HepG2 (cell line): ENCODE data around the gene RPL37. TPM values are rescaled to one million over a fixed set of nuclear protein-coding genes. Genes with fewer than 3 reads are reported as not detected.

ENCODE experiments used
- BCL6 ChIP-seq: IDR thresholded peaks from 2 replicates; pipeline ENCODE4 v1.6.1; 2016; ENCODE audit warnings: missing genetic modification reagents, missing compliant biosample characterization
- MAF1 ChIP-seq: sonication (generic); formaldehyde crosslinking; IDR thresholded peaks from 2 replicates; pipeline ENCODE4 v1.5.0; 2020; ENCODE audit warnings: missing genetic modification reagents, borderline replicate concordance
- MYC ChIP-seq: sonication (generic); formaldehyde crosslinking; IDR thresholded peaks from 2 replicates; pipeline ENCODE4 v1.9.0; 2021; ENCODE audit warnings: missing genetic modification reagents, borderline replicate concordance
- PRMT3 ChIP-seq: sonication (generic); formaldehyde crosslinking; IDR thresholded peaks from 2 replicates; pipeline ENCODE4 v1.8.1; 2022; ENCODE audit warnings: low read depth, mild to moderate bottlenecking, moderate library complexity, missing genetic modification reagents, borderline replicate concordance
- RELA ChIP-seq: sonication (generic); formaldehyde crosslinking; IDR thresholded peaks from 2 replicates; pipeline ENCODE4 v1.4.0; 2020; ENCODE audit warnings: missing genetic modification reagents
- SUZ12 ChIP-seq: fragments of 150-350 bp; IDR thresholded peaks from 2 replicates; pipeline ENCODE4 v1.6.1; 2014; ENCODE audit warnings: low read depth, low read length
- ZC3H13 ChIP-seq: sonication (generic); formaldehyde crosslinking; IDR thresholded peaks from 2 replicates; pipeline ENCODE4 v1.8.1; 2023; ENCODE audit warnings: mild to moderate bottlenecking, missing genetic modification reagents, moderate library complexity
- ZNF335 ChIP-seq: sonication (generic); formaldehyde crosslinking; IDR thresholded peaks from 2 replicates; pipeline ENCODE4 v1.4.0; 2020; ENCODE audit warnings: missing genetic modification reagents
- ZNF382 ChIP-seq: sonication (generic); formaldehyde crosslinking; IDR thresholded peaks from 2 replicates; pipeline ENCODE4 v1.5.0; 2020; ENCODE audit warnings: missing genetic modification reagents, mild to moderate bottlenecking, borderline replicate concordance
- ZNF629 ChIP-seq: sonication (generic); formaldehyde crosslinking; conservative IDR thresholded peaks from 2 replicates; pipeline ENCODE4 v1.5.0; 2020; ENCODE audit warnings: missing genetic modification reagents
- ZNF720 ChIP-seq: sonication (generic); formaldehyde crosslinking; IDR thresholded peaks from 2 replicates; pipeline ENCODE4 v1.4.0; 2020; ENCODE audit warnings: missing genetic modification reagents
- ZSCAN29 ChIP-seq: sonication (generic); formaldehyde crosslinking; conservative IDR thresholded peaks from 2 replicates; pipeline ENCODE4 v1.4.0; 2020; ENCODE audit warnings: mild to moderate bottlenecking, missing genetic modification reagents
- polyA plus RNA-seq, 8 experiments: library from polyadenylated mRNA; depleted of rRNA in 3 of 8; stranded (reverse) in 7 of 8; unstranded in 1 of 8; fragments of >200 nt; fragmentation: Illumina TruSeq in 4 of 8; extraction: Trizol in 4 of 8; gene quantifications; 2 replicates each; pipeline versions ENCODE4 v1.2.1 to v1.2.3, GENCODE V29; 2011 to 2016; ENCODE audit warnings: low read depth in 4 of 8, missing spikeins in 1 of 8, mixed read lengths in 1 of 8; ENCODE audit not compliant: insufficient read depth in 1 of 8
- total RNA-seq, 5 experiments: library from RNA; depleted of rRNA; stranded (reverse); fragments of >200 nt; fragmentation: Illumina TruSeq; extraction: Trizol; gene quantifications; 2 replicates each; pipeline ENCODE4 v1.2.3, GENCODE V29; 2016; ENCODE audit warnings: low read depth in 1 of 5
- TF ChIP-seq, protein P1 (sequence below): sonication (generic); formaldehyde crosslinking; IDR thresholded peaks from 2 replicates; pipeline ENCODE4 v1.5.0; 2020; ENCODE audit warnings: mild to moderate bottlenecking, missing genetic modification reagents, borderline replicate concordance
- TF ChIP-seq, protein P2 (sequence below): sonication (generic); formaldehyde crosslinking; IDR thresholded peaks from 2 replicates; pipeline ENCODE4 v1.4.0; 2020; ENCODE audit warnings: low read depth, mild to moderate bottlenecking, missing genetic modification reagents
- TF ChIP-seq, protein P3 (sequence below): sonication (generic); formaldehyde crosslinking; IDR thresholded peaks from 2 replicates; pipeline ENCODE4 v1.4.0; 2020; ENCODE audit warnings: missing genetic modification reagents

RPL37 gene
- total and polyA plus RNA-seq, 2 of the 13 experiments (the other 11 are each of a cell fraction or from before 2014, with no cell fraction given): 1,981 to 3,367 TPM

DNA sequence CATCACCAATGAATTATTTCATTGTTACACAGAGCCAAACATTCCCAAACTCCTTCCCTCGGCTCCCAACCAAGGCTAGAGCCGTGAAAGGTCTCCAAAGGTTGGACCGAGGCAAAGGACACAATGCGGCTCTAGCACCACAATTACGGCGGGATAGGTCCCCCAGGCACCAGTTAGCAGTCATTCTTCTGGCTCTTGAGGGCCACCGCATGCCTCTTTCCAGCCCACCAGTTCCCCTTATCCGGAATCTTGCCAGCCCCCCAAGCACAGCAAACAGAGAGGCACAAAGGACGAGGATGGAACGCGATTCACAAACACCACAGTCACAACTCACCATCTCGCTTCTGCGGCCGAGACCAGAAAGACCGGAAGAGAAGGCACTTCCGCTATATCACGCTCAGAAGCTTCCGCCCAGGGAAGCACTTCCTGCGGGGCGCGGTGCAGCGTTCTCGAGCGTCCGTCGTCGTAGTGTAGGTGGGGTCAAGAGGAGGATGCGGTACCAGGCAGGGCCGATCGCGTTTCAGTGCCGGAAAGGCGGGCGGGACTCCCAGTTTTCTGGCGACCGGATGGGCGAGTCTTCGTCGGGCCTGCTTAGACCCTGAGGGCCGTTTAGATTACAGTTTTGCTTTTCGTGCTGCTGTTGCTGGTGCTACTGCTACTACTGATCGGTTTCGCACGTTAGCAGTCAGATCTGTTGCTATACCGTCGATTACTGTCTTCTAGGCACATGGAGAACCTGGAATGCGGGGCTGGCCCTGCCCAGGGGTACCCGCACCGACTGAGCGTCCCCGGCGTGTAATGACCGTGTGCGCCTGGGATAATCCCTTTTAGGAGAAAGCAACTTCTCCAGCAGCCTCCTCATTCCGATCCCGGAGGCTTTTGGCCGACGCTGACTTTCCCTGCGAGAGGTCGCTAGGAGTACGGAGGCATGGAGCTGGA lies at the start of gene RPL37 (continued):
- TF ChIP-seq, protein P1, sequence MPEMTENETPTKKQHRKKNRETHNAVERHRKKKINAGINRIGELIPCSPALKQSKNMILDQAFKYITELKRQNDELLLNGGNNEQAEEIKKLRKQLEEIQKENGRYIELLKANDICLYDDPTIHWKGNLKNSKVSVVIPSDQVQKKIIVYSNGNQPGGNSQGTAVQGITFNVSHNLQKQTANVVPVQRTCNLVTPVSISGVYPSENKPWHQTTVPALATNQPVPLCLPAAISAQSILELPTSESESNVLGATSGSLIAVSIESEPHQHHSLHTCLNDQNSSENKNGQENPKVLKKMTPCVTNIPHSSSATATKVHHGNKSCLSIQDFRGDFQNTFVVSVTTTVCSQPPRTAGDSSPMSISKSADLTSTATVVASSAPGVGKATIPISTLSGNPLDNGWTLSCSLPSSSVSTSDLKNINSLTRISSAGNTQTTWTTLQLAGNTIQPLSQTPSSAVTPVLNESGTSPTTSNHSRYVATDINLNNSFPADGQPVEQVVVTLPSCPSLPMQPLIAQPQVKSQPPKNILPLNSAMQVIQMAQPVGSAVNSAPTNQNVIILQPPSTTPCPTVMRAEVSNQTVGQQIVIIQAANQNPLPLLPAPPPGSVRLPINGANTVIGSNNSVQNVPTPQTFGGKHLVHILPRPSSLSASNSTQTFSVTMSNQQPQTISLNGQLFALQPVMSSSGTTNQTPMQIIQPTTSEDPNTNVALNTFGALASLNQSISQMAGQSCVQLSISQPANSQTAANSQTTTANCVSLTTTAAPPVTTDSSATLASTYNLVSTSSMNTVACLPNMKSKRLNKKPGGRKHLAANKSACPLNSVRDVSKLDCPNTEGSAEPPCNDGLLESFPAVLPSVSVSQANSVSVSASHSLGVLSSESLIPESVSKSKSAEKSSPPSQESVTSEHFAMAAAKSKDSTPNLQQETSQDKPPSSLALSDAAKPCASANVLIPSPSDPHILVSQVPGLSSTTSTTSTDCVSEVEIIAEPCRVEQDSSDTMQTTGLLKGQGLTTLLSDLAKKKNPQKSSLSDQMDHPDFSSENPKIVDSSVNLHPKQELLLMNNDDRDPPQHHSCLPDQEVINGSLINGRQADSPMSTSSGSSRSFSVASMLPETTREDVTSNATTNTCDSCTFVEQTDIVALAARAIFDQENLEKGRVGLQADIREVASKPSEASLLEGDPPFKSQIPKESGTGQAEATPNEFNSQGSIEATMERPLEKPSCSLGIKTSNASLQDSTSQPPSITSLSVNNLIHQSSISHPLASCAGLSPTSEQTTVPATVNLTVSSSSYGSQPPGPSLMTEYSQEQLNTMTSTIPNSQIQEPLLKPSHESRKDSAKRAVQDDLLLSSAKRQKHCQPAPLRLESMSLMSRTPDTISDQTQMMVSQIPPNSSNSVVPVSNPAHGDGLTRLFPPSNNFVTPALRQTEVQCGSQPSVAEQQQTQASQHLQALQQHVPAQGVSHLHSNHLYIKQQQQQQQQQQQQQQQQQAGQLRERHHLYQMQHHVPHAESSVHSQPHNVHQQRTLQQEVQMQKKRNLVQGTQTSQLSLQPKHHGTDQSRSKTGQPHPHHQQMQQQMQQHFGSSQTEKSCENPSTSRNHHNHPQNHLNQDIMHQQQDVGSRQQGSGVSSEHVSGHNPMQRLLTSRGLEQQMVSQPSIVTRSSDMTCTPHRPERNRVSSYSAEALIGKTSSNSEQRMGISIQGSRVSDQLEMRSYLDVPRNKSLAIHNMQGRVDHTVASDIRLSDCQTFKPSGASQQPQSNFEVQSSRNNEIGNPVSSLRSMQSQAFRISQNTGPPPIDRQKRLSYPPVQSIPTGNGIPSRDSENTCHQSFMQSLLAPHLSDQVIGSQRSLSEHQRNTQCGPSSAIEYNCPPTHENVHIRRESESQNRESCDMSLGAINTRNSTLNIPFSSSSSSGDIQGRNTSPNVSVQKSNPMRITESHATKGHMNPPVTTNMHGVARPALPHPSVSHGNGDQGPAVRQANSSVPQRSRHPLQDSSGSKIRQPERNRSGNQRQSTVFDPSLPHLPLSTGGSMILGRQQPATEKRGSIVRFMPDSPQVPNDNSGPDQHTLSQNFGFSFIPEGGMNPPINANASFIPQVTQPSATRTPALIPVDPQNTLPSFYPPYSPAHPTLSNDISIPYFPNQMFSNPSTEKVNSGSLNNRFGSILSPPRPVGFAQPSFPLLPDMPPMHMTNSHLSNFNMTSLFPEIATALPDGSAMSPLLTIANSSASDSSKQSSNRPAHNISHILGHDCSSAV (CRISPR knock-in tag): no peak
- TF ChIP-seq ZNF629 (peak; percentile 4; the same call in 1 of the 2 replicates), ZC3H13 (CRISPR knock-in tag) (peak; percentile 24), SUZ12 (0 out of 2 replicates have a peak, but pooled peaks have one; percentile 25), ZNF382 (CRISPR knock-in tag) (no peak), ZNF720 (CRISPR knock-in tag) (no peak), ZSCAN29 (CRISPR knock-in tag) (no peak; the same call in 1 of the 2 replicates), ZNF335 (CRISPR knock-in tag) (peak; percentile 94; the same call in 1 of the 2 replicates), BCL6 (CRISPR knock-in tag) (peak; percentile 71), MYC (peak; percentile 95), MAF1 (CRISPR knock-in tag) (0 out of 2 replicates have a peak, but pooled peaks have one; percentile 75), PRMT3 (CRISPR knock-in tag) (no peak; the same call in 1 of the 2 replicates), RELA (CRISPR knock-in tag) (no peak; the same call in 1 of the 2 replicates)
- TF ChIP-seq, protein P2, sequence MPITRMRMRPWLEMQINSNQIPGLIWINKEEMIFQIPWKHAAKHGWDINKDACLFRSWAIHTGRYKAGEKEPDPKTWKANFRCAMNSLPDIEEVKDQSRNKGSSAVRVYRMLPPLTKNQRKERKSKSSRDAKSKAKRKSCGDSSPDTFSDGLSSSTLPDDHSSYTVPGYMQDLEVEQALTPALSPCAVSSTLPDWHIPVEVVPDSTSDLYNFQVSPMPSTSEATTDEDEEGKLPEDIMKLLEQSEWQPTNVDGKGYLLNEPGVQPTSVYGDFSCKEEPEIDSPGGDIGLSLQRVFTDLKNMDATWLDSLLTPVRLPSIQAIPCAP (CRISPR knock-in tag): no peak; the same call in 1 of the 2 replicates
- TF ChIP-seq, protein P3, sequence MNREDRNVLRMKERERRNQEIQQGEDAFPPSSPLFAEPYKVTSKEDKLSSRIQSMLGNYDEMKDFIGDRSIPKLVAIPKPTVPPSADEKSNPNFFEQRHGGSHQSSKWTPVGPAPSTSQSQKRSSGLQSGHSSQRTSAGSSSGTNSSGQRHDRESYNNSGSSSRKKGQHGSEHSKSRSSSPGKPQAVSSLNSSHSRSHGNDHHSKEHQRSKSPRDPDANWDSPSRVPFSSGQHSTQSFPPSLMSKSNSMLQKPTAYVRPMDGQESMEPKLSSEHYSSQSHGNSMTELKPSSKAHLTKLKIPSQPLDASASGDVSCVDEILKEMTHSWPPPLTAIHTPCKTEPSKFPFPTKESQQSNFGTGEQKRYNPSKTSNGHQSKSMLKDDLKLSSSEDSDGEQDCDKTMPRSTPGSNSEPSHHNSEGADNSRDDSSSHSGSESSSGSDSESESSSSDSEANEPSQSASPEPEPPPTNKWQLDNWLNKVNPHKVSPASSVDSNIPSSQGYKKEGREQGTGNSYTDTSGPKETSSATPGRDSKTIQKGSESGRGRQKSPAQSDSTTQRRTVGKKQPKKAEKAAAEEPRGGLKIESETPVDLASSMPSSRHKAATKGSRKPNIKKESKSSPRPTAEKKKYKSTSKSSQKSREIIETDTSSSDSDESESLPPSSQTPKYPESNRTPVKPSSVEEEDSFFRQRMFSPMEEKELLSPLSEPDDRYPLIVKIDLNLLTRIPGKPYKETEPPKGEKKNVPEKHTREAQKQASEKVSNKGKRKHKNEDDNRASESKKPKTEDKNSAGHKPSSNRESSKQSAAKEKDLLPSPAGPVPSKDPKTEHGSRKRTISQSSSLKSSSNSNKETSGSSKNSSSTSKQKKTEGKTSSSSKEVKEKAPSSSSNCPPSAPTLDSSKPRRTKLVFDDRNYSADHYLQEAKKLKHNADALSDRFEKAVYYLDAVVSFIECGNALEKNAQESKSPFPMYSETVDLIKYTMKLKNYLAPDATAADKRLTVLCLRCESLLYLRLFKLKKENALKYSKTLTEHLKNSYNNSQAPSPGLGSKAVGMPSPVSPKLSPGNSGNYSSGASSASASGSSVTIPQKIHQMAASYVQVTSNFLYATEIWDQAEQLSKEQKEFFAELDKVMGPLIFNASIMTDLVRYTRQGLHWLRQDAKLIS: peak; percentile 81; the same call in 1 of the 2 replicates
